Measurements from ENCODE around the gene ZCCHC9.
A peak's percentile ranks its signal among the peaks of the same experiment; 100 is the strongest.
"Not testable (repeated sequence)": the region's sequence is repeated elsewhere in the genome, so short reads cannot be mapped to it uniquely, and the experiment has no call there.

ZCCHC9 gene

GRCh38 chr5:81301271-81302015, at the start of gene ZCCHC9:
ZCCHC9 (plus strand) TSS chr5:81301587; CDS start chr5:81304758, 3,171 bp downstream.
- Histone ChIP-seq H3K4me3 (ENCODE audit: low read depth in 1 of 5, low read length in 5 of 5) (peak within 1 kb of the TSS; percentile 89 to 100 (median 97)), H3K36me3 (ENCODE audit: control insufficient read depth in 5 of 5, insufficient read depth in 5 of 5, low read length in 5 of 5) (peaks cover 6 to 10% (median 8%) of the 10 kb centered on the region in 5 donors), H3K9ac (ENCODE audit: low read length in 5 of 5) (peak within 1 kb of the TSS; percentile 82 to 97 (median 91)), H3K9me3 (ENCODE audit: control insufficient read depth in 5 of 5, low read length in 5 of 5) (no peaks in the 10 kb centered on the region), H3K27me3 (ENCODE audit: control insufficient read depth in 5 of 5, insufficient read depth in 4 of 5, low read length in 5 of 5) (no peaks in the 10 kb centered on the region), H3K4me1 (ENCODE audit: control insufficient read depth in 5 of 5, insufficient read depth in 5 of 5, low read length in 5 of 5) (peaks cover 0 to 34% (median 28%) of the 10 kb centered on the region in 5 donors), H3K27ac (ENCODE audit: low read depth, low read length) (peak within 1 kb of the TSS; percentile 78)

GRCh38 chr5:81251922-81252321, 49.5 kb upstream of the ZCCHC9 start:
- no peaks in the 10 kb centered on the region for H3K9me3 ChIP-seq (ENCODE audit: control insufficient read depth in 5 of 5, low read length in 5 of 5)
- no peaks in the 10 kb centered on the region for H3K27me3 ChIP-seq (ENCODE audit: control insufficient read depth in 5 of 5, insufficient read depth in 4 of 5, low read length in 5 of 5)
- peaks cover 0 to 33% (median 18%) of the 10 kb centered on the region in 5 donors for H3K36me3 ChIP-seq (ENCODE audit: control insufficient read depth in 5 of 5, insufficient read depth in 5 of 5, low read length in 5 of 5)
- peaks cover 0 to 14% (median 7%) of the 10 kb centered on the region in 5 donors for H3K4me1 ChIP-seq (ENCODE audit: control insufficient read depth in 5 of 5, insufficient read depth in 5 of 5, low read length in 5 of 5)
- no peak overlapping the region for H3K4me3 ChIP-seq (ENCODE audit: low read depth in 1 of 5, low read length in 5 of 5)
- H3K27ac ChIP-seq (ENCODE audit: low read depth, low read length) = no peak overlapping the region
- no peak overlapping the region for H3K9ac ChIP-seq (ENCODE audit: low read length in 5 of 5)

- H3K4me3 ChIP-seq (ENCODE audit: low read depth in 1 of 5, low read length in 5 of 5) = no peak overlapping the region
- peaks cover 0 to 5% (median 0%) of the 10 kb centered on the region in 5 donors for H3K4me1 ChIP-seq (ENCODE audit: control insufficient read depth in 5 of 5, insufficient read depth in 5 of 5, low read length in 5 of 5)
- no peaks in the 10 kb centered on the region for H3K27me3 ChIP-seq (ENCODE audit: control insufficient read depth in 5 of 5, insufficient read depth in 4 of 5, low read length in 5 of 5)
- no peak overlapping the region for H3K27ac ChIP-seq (ENCODE audit: low read depth, low read length)
- peaks cover 2 to 33% (median 18%) of the 10 kb centered on the region in 5 donors for H3K36me3 ChIP-seq (ENCODE audit: control insufficient read depth in 5 of 5, insufficient read depth in 5 of 5, low read length in 5 of 5)
- no peak overlapping the region for H3K9ac ChIP-seq (ENCODE audit: low read length in 5 of 5)
- H3K9me3 ChIP-seq (ENCODE audit: control insufficient read depth in 5 of 5, low read length in 5 of 5) = no peaks in the 10 kb centered on the region
These were observed 48.5 kb upstream of the ZCCHC9 start for GRCh38 chr5:81252904-81253303.

- Histone ChIP-seq H3K4me1 (ENCODE audit: control insufficient read depth in 5 of 5, insufficient read depth in 5 of 5, low read length in 5 of 5) (no peaks in the 10 kb centered on the region), H3K9ac (ENCODE audit: low read length in 5 of 5) (no peak overlapping the region), H3K4me3 (ENCODE audit: low read depth in 1 of 5, low read length in 5 of 5) (no peak overlapping the region), H3K36me3 (ENCODE audit: control insufficient read depth in 5 of 5, insufficient read depth in 5 of 5, low read length in 5 of 5) (peaks cover 2 to 33% (median 24%) of the 10 kb centered on the region in 5 donors), H3K27me3 (ENCODE audit: control insufficient read depth in 5 of 5, insufficient read depth in 4 of 5, low read length in 5 of 5) (no peaks in the 10 kb centered on the region), H3K9me3 (ENCODE audit: control insufficient read depth in 5 of 5, low read length in 5 of 5) (no peaks in the 10 kb centered on the region), H3K27ac (ENCODE audit: low read depth, low read length) (no peak overlapping the region)
These were observed 47.5 kb upstream of the ZCCHC9 start for GRCh38 chr5:81253875-81254274.

GRCh38 chr5:81254886-81255559, 46.4 kb upstream of the ZCCHC9 start:
- Histone ChIP-seq H3K9me3 (ENCODE audit: control insufficient read depth in 5 of 5, low read length in 5 of 5) (no peaks in the 10 kb centered on the region), H3K27me3 (ENCODE audit: control insufficient read depth in 5 of 5, insufficient read depth in 4 of 5, low read length in 5 of 5) (no peaks in the 10 kb centered on the region), H3K27ac (ENCODE audit: low read depth, low read length) (no peak overlapping the region), H3K4me1 (ENCODE audit: control insufficient read depth in 5 of 5, insufficient read depth in 5 of 5, low read length in 5 of 5) (no peaks in the 10 kb centered on the region), H3K36me3 (ENCODE audit: control insufficient read depth in 5 of 5, insufficient read depth in 5 of 5, low read length in 5 of 5) (peaks cover 10 to 38% (median 33%) of the 10 kb centered on the region in 5 donors), H3K4me3 (ENCODE audit: low read depth in 1 of 5, low read length in 5 of 5) (no peak overlapping the region), H3K9ac (ENCODE audit: low read length in 5 of 5) (no peak overlapping the region)

- Histone ChIP-seq H3K9me3 (ENCODE audit: control insufficient read depth in 5 of 5, low read length in 5 of 5) (peaks cover 0 to 4% (median 0%) of the 10 kb centered on the region in 5 donors), H3K4me3 (ENCODE audit: low read depth in 1 of 5, low read length in 5 of 5) (no peak overlapping the region), H3K27ac (ENCODE audit: low read depth, low read length) (no peak overlapping the region), H3K36me3 (ENCODE audit: control insufficient read depth in 5 of 5, insufficient read depth in 5 of 5, low read length in 5 of 5) (peaks cover 11 to 38% (median 28%) of the 10 kb centered on the region in 5 donors), H3K4me1 (ENCODE audit: control insufficient read depth in 5 of 5, insufficient read depth in 5 of 5, low read length in 5 of 5) (no peaks in the 10 kb centered on the region), H3K9ac (ENCODE audit: low read length in 5 of 5) (no peak overlapping the region), H3K27me3 (ENCODE audit: control insufficient read depth in 5 of 5, insufficient read depth in 4 of 5, low read length in 5 of 5) (no peaks in the 10 kb centered on the region)
These were observed 44.6 kb upstream of the ZCCHC9 start for GRCh38 chr5:81256766-81257165.

- not testable (repeated sequence) for H3K9me3 ChIP-seq (ENCODE audit: control insufficient read depth in 5 of 5, low read length in 5 of 5); H3K27ac ChIP-seq (ENCODE audit: low read depth, low read length); H3K4me3 ChIP-seq (ENCODE audit: low read depth in 1 of 5, low read length in 5 of 5); H3K4me1 ChIP-seq (ENCODE audit: control insufficient read depth in 5 of 5, insufficient read depth in 5 of 5, low read length in 5 of 5); H3K9ac ChIP-seq (ENCODE audit: low read length in 5 of 5); H3K27me3 ChIP-seq (ENCODE audit: control insufficient read depth in 5 of 5, insufficient read depth in 4 of 5, low read length in 5 of 5)
- peaks cover 0 to 18% (median 13%) of the 10 kb centered on the region in 5 donors for H3K36me3 ChIP-seq (ENCODE audit: control insufficient read depth in 5 of 5, insufficient read depth in 5 of 5, low read length in 5 of 5)
These were observed 38.6 kb upstream of the ZCCHC9 start for GRCh38 chr5:81262796-81263195.

- H3K27ac ChIP-seq (ENCODE audit: low read depth, low read length) = no peak overlapping the region
- H3K9me3 ChIP-seq (ENCODE audit: control insufficient read depth in 5 of 5, low read length in 5 of 5) = peaks cover 0 to 6% (median 0%) of the 10 kb centered on the region in 5 donors
- H3K4me3 ChIP-seq (ENCODE audit: low read depth in 1 of 5, low read length in 5 of 5) = no peak overlapping the region
- peaks cover 0 to 8% (median 0%) of the 10 kb centered on the region in 5 donors for H3K36me3 ChIP-seq (ENCODE audit: control insufficient read depth in 5 of 5, insufficient read depth in 5 of 5, low read length in 5 of 5)
- no peak overlapping the region for H3K9ac ChIP-seq (ENCODE audit: low read length in 5 of 5)
- no peaks in the 10 kb centered on the region for H3K27me3 ChIP-seq (ENCODE audit: control insufficient read depth in 5 of 5, insufficient read depth in 4 of 5, low read length in 5 of 5)
- H3K4me1 ChIP-seq (ENCODE audit: control insufficient read depth in 5 of 5, insufficient read depth in 5 of 5, low read length in 5 of 5) = peaks cover 0 to 5% (median 2%) of the 10 kb centered on the region in 5 donors
These were observed 36.3 kb upstream of the ZCCHC9 start for GRCh38 chr5:81265101-81265500.

- Histone ChIP-seq H3K4me3 (ENCODE audit: low read depth in 1 of 5, low read length in 5 of 5) (no peak overlapping the region), H3K36me3 (ENCODE audit: control insufficient read depth in 5 of 5, insufficient read depth in 5 of 5, low read length in 5 of 5) (peaks cover 0 to 8% (median 0%) of the 10 kb centered on the region in 5 donors), H3K27me3 (ENCODE audit: control insufficient read depth in 5 of 5, insufficient read depth in 4 of 5, low read length in 5 of 5) (no peaks in the 10 kb centered on the region), H3K9me3 (ENCODE audit: control insufficient read depth in 5 of 5, low read length in 5 of 5) (peaks cover 0 to 2% (median 0%) of the 10 kb centered on the region in 5 donors), H3K27ac (ENCODE audit: low read depth, low read length) (no peak overlapping the region), H3K4me1 (ENCODE audit: control insufficient read depth in 5 of 5, insufficient read depth in 5 of 5, low read length in 5 of 5) (peaks cover 0 to 5% (median 2%) of the 10 kb centered on the region in 5 donors), H3K9ac (ENCODE audit: low read length in 5 of 5) (no peak overlapping the region)
These were observed 32.7 kb upstream of the ZCCHC9 start for GRCh38 chr5:81268521-81269196.

All from subcutaneous abdominal adipose tissue (tissue), 5 donors.